Osteoblast (primary cell): ENCODE results near the gene MED1. TPM values are rescaled to one million over a fixed set of nuclear protein-coding genes. Genes with fewer than 3 reads are reported as not detected.

ENCODE experiments used
- DNase-seq: peaks from one replicate; pipeline ENCODE4 v3.0.0; 2011; ENCODE audit warnings: low spot score, mixed read lengths; ENCODE audit not compliant: insufficient read length; ENCODE audit errors: missing footprints
- H2AFZ ChIP-seq: 2 replicates; pipeline ENCODE4 v1.6.0; 2011; ENCODE audit warnings: mild to moderate bottlenecking, low read length
- H3K27ac ChIP-seq: 2 replicates; pipeline ENCODE4 v1.5.1; 2011; ENCODE audit warnings: mild to moderate bottlenecking, low read depth, low read length, moderate library complexity
- H3K27me3 ChIP-seq: 2 replicates; pipeline ENCODE4 v1.6.0; 2012; ENCODE audit warnings: mild to moderate bottlenecking, control low read depth, inconsistent platforms, low read length, moderate library complexity; ENCODE audit not compliant: insufficient read depth
- H3K36me3 ChIP-seq: 2 replicates; pipeline ENCODE4 v1.5.1; 2011; ENCODE audit warnings: mild to moderate bottlenecking, low read length, control low read depth, moderate library complexity; ENCODE audit not compliant: insufficient read depth
- H3K4me1 ChIP-seq: 2 replicates; pipeline ENCODE4 v1.5.1; 2011; ENCODE audit warnings: mild to moderate bottlenecking, low read length, control low read depth, moderate library complexity; ENCODE audit not compliant: insufficient read depth
- H3K4me2 ChIP-seq: 2 replicates; pipeline ENCODE4 v1.6.0; 2011; ENCODE audit warnings: mild to moderate bottlenecking, low read length; ENCODE audit not compliant: insufficient read depth
- H3K4me3 ChIP-seq: fragments of 200-600 bp; sonication (generic); 3 replicates; pipeline ENCODE4 v1.5.1; 2012; ENCODE audit warnings: mild to moderate bottlenecking, low read length, inconsistent platforms; ENCODE audit not compliant: insufficient read depth
- H3K79me2 ChIP-seq: 2 replicates; pipeline ENCODE4 v1.6.0; 2012; ENCODE audit warnings: mild to moderate bottlenecking, low read length, control low read depth, inconsistent platforms; ENCODE audit not compliant: insufficient read depth
- H3K9me3 ChIP-seq: 2 replicates; pipeline ENCODE4 v1.5.1; 2011; ENCODE audit warnings: low read depth, low read length, control low read depth
- H4K20me1 ChIP-seq: 2 replicates; pipeline ENCODE4 v1.6.0; 2012; ENCODE audit warnings: mild to moderate bottlenecking, low read length, control low read depth; ENCODE audit not compliant: insufficient read depth
- CTCF ChIP-seq: IDR thresholded peaks from 2 replicates; pipeline ENCODE4 v1.5.1; 2011; ENCODE audit warnings: mild to moderate bottlenecking, low read depth, low read length, moderate library complexity; ENCODE audit errors: extremely low read depth
- total RNA-seq: library from RNA; depleted of rRNA; stranded (reverse); fragments of >200 nt; gene quantifications from 2 replicates; pipeline ENCODE4 v1.2.3, GENCODE V29; 2012

MED1 gene
- total RNA-seq, 1 donor: 24.6 TPM

- H3K9me3 ChIP-seq: no peaks in the 10 kb centered on the region
- peak overlapping the region; percentile 92 for H3K4me3 ChIP-seq
- H3K4me2 ChIP-seq: peak overlapping the region; percentile 95
- H3K36me3 ChIP-seq: no peaks in the 10 kb centered on the region
- peaks cover 38% of the 10 kb centered on the region for H3K79me2 ChIP-seq
- H3K4me1 ChIP-seq: peaks cover 32% of the 10 kb centered on the region
- peak; percentile 98 for DNase-seq
- H4K20me1 ChIP-seq: peaks cover 14% of the 10 kb centered on the region
- no peak overlapping the region for H3K27ac ChIP-seq
- H3K27me3 ChIP-seq: no peaks in the 10 kb centered on the region
- peak overlapping the region; percentile 97 for H2AFZ ChIP-seq
- no peak for TF ChIP-seq CTCF
These were observed 48.7 kb downstream of the MED1 start for GRCh38 chr17:39402244-39402889.

GRCh38 chr17:39401412-39402243 is 49.4 kb downstream of the MED1 start, which contains the start of gene FBXL20:
FBXL20 (minus strand) TSS chr17:39401626; CDS start chr17:39401402, 224 bp downstream.
- Histone ChIP-seq H4K20me1 (peaks cover 14% of the 10 kb centered on the region), H3K27me3 (no peaks in the 10 kb centered on the region), H3K27ac (peak within 1 kb of the TSS; percentile 80), H3K79me2 (peaks cover 44% of the 10 kb centered on the region), H3K4me3 (peak within 1 kb of the TSS; percentile 92), H3K4me1 (peaks cover 32% of the 10 kb centered on the region), H3K4me2 (peak within 1 kb of the TSS; percentile 95), H3K9me3 (no peaks in the 10 kb centered on the region), H2AFZ (peak within 1 kb of the TSS; percentile 97), H3K36me3 (no peaks in the 10 kb centered on the region)
- peak; percentile 99 for DNase-seq
- no peak for TF ChIP-seq CTCF

GRCh38 chr17:39400547-39401411 is 50.3 kb downstream of the MED1 start:
- Histone ChIP-seq H3K36me3 (no peaks in the 10 kb centered on the region), H3K9me3 (no peaks in the 10 kb centered on the region), H3K27ac (peak overlapping the region; percentile 80), H4K20me1 (peaks cover 14% of the 10 kb centered on the region), H3K4me3 (peak overlapping the region; percentile 92), H3K4me2 (peak overlapping the region; percentile 95), H3K4me1 (peaks cover 29% of the 10 kb centered on the region), H3K79me2 (peaks cover 50% of the 10 kb centered on the region), H3K27me3 (no peaks in the 10 kb centered on the region), H2AFZ (peak overlapping the region; percentile 82)
- no peak for TF ChIP-seq CTCF
- DNase-seq: peak; percentile 84
